ENCODE results near the gene RARRES1.

The RARRES1 gene

GRCh38 chr3:158770741-158771350 is 38.6 kb upstream of the RARRES1 start:
- no peaks in the 10 kb centered on the region for H3K4me1 Mint-ChIP-seq
- no peak overlapping the region for H3K4me3 Mint-ChIP-seq
- H3K27ac Mint-ChIP-seq: no peak overlapping the region
- peaks cover 5% of the 10 kb centered on the region for H3K36me3 Mint-ChIP-seq
- DNase-seq (ENCODE audit: low spot score in 2 of 2): no peak
- no peaks in the 10 kb centered on the region for H3K9me3 Mint-ChIP-seq
- peaks cover 2% of the 10 kb centered on the region for H3K27me3 Mint-ChIP-seq
- ATAC-seq (ENCODE audit: low read depth): no peak

GRCh38 chr3:158769952-158770740 is 37.9 kb upstream of the RARRES1 start:
- ATAC-seq (ENCODE audit: low read depth) (no peak), DNase-seq (ENCODE audit: low spot score in 2 of 2) (no peak)
- no peak overlapping the region for H3K4me3 Mint-ChIP-seq
- H3K36me3 Mint-ChIP-seq: peaks cover 5% of the 10 kb centered on the region
- no peaks in the 10 kb centered on the region for H3K4me1 Mint-ChIP-seq
- H3K9me3 Mint-ChIP-seq: no peaks in the 10 kb centered on the region
- no peak overlapping the region for H3K27ac Mint-ChIP-seq
- H3K27me3 Mint-ChIP-seq: peaks cover 2% of the 10 kb centered on the region

- Mint-ChIP-seq H3K27ac (no peak overlapping the region), H3K9me3 (no peaks in the 10 kb centered on the region), H3K4me3 (no peak overlapping the region), H3K4me1 (no peaks in the 10 kb centered on the region), H3K27me3 (peaks cover 2% of the 10 kb centered on the region), H3K36me3 (peaks cover 5% of the 10 kb centered on the region)
- DNase-seq (ENCODE audit: low spot score in 2 of 2): no peak
- no peak for ATAC-seq (ENCODE audit: low read depth)
These were observed 37.3 kb upstream of the RARRES1 start for GRCh38 chr3:158769549-158769948.

GRCh38 chr3:158768881-158769543 is 36.8 kb upstream of the RARRES1 start:
- Mint-ChIP-seq H3K36me3 (peaks cover 5% of the 10 kb centered on the region), H3K27me3 (peaks cover 2% of the 10 kb centered on the region), H3K27ac (no peak overlapping the region), H3K4me1 (no peaks in the 10 kb centered on the region), H3K4me3 (no peak overlapping the region), H3K9me3 (no peaks in the 10 kb centered on the region)
- ATAC-seq (ENCODE audit: low read depth): no peak
- DNase-seq (ENCODE audit: low spot score in 2 of 2): no peak

GRCh38 chr3:158768361-158768787 is 36.1 kb upstream of the RARRES1 start:
- DNase-seq (ENCODE audit: low spot score in 2 of 2): no peak
- Mint-ChIP-seq H3K27me3 (peaks cover 2% of the 10 kb centered on the region), H3K4me3 (no peak overlapping the region), H3K27ac (no peak overlapping the region), H3K4me1 (no peaks in the 10 kb centered on the region), H3K9me3 (no peaks in the 10 kb centered on the region), H3K36me3 (peaks cover 5% of the 10 kb centered on the region)
- ATAC-seq (ENCODE audit: low read depth): no peak

DNA sequence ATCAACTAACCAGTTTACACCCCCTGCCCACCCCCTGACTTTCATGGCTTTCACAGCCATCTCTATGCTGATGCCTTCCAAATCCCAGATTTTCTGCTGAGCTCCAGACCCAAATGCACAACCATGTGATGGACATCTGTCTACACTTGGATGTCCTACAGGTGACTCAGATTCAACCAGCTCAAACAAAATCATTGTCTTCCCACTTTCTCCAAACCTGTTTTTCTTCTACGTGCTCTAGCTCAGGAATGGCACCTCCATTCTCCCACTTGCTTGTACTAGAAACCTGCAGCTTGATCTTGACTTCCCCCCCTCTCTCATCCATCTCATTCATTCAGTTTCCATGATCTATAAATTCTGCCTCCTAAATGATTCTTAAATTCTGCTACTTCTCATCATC is 34.1 kb upstream of the RARRES1 start:
- ATAC-seq (ENCODE audit: low read depth) (no peak), DNase-seq (ENCODE audit: low spot score in 2 of 2) (no peak)
- no peak overlapping the region for H3K27ac Mint-ChIP-seq
- H3K4me3 Mint-ChIP-seq: no peak overlapping the region
- no peaks in the 10 kb centered on the region for H3K4me1 Mint-ChIP-seq
- peaks cover 2% of the 10 kb centered on the region for H3K27me3 Mint-ChIP-seq
- H3K9me3 Mint-ChIP-seq: no peaks in the 10 kb centered on the region
- H3K36me3 Mint-ChIP-seq: peaks cover 5% of the 10 kb centered on the region

DNA sequence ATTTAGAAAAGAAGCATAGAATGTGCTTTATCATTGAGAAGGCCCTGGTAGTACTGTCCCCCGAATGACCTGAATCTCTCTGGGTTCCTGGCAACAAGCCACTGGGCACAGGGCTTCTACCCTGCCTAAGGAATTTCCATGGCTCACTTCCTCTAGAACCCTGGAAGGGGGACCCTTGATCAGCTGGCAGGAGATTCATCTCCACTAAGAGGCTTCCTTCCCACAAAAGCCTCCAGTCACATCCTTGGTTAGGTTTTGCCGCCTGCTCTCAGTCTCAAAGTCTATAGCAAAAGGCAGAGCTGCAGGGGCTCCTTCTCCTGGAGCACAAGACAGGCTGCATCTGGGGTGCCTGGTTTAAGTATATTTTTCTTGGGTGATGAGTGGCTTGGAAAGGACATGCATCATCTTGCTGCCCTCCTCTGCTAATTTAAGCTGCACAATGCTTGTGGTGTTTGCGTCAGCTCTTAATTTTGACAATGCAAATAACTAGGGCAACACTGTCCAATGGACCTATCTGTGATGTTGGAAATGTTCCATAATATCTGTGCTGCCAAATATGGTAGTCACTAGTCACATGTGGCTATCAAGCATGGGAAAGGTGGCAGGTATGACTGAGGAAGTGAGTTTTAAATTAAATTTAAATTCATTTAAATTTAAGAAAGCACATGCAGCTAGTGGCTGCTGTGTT is 33.4 kb upstream of the RARRES1 start:
- Mint-ChIP-seq H3K27me3 (peaks cover 2% of the 10 kb centered on the region), H3K27ac (no peak overlapping the region), H3K4me3 (no peak overlapping the region), H3K9me3 (no peaks in the 10 kb centered on the region), H3K4me1 (no peaks in the 10 kb centered on the region), H3K36me3 (peaks cover 5% of the 10 kb centered on the region)
- DNase-seq (ENCODE audit: low spot score in 2 of 2) (no peak), ATAC-seq (ENCODE audit: low read depth) (no peak)

- Mint-ChIP-seq H3K36me3 (peaks cover 7% of the 10 kb centered on the region), H3K27ac (no peak overlapping the region)
These were observed 31.2 kb upstream of the RARRES1 start for GRCh38 chr3:158763421-158763820.

DNA sequence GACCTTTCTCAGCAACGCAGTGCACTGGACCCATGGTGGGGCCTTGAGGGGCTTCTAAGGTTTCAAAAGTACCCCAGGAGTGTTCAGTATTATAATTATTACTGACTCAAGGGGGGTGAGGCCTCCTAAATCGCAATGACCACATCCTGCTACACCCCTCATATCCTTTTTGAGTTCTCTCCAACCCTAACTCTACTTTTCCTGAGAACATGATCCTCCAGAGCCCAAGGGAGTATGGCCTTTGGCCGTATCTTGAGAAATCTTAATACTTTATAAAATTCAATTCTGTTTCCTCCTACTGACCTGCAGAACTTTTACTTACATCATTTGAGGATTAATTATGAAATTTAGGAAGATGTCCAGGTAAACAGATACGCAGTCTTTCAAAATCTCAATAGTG is 30.4 kb upstream of the RARRES1 start:
- Mint-ChIP-seq H3K27ac (no peak overlapping the region), H3K4me1 (no peaks in the 10 kb centered on the region), H3K36me3 (peaks cover 7% of the 10 kb centered on the region), H3K9me3 (no peaks in the 10 kb centered on the region), H3K27me3 (peaks cover 2% of the 10 kb centered on the region), H3K4me3 (no peak overlapping the region)
- no peak for DNase-seq (ENCODE audit: low spot score in 2 of 2)
- no peak for ATAC-seq (ENCODE audit: low read depth)

More at GRCh38 chr3:158763421-158763820, 31.2 kb upstream of the RARRES1 start:
- Mint-ChIP-seq H3K27me3 (peaks cover 2% of the 10 kb centered on the region), H3K9me3 (no peaks in the 10 kb centered on the region), H3K4me1 (no peaks in the 10 kb centered on the region), H3K4me3 (no peak overlapping the region)
- no peak for DNase-seq (ENCODE audit: low spot score in 2 of 2)
- no peak for ATAC-seq (ENCODE audit: low read depth)

DNA sequence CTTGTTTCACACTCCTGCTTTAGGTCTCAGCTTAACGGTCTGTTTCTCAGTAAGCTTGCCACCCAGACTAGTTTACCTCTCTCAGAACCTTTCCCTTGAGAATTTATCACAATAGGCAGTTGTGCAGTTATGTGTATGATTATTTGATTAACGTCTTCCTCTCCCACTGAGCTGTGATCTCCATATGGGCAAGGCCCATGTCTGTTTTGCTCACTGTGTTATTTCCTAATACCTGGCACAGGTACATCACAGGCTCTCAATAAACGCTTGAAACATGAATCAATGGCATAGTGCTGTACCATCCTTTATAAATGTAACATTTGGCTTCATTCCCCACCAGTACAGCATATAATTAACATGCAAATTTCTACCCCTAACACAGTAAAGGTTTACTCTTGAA is 29.1 kb upstream of the RARRES1 start:
- H3K27me3 Mint-ChIP-seq: no peaks in the 10 kb centered on the region
- H3K4me1 Mint-ChIP-seq: no peaks in the 10 kb centered on the region
- no peak for ATAC-seq (ENCODE audit: low read depth)
- H3K4me3 Mint-ChIP-seq: no peak overlapping the region
- H3K36me3 Mint-ChIP-seq: peaks cover 2% of the 10 kb centered on the region
- no peak for DNase-seq (ENCODE audit: low spot score in 2 of 2)
- no peaks in the 10 kb centered on the region for H3K9me3 Mint-ChIP-seq
- H3K27ac Mint-ChIP-seq: no peak overlapping the region

DNA sequence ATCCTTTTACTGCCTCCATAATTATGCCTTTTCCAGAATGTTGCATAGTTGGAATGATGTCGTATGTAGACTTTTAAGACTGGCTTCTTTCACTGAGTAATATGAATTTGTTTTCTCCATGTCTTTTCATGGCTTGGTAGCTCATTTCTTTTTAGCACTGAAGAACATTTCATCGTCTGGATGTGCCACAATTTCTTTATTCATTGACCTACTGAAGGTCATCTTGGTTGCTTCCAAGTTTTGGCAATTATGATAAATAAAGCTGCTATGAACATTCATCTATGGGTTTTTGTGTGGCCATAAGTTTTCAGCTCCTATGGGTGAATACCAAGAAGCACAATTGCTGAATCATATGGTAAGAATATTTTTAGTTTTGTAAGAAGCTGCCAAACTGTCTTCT is 23.2 kb upstream of the RARRES1 start:
- no peak overlapping the region for H3K4me3 Mint-ChIP-seq
- no peak overlapping the region for H3K27ac Mint-ChIP-seq
- no peaks in the 10 kb centered on the region for H3K9me3 Mint-ChIP-seq
- no peaks in the 10 kb centered on the region for H3K4me1 Mint-ChIP-seq
- ATAC-seq (ENCODE audit: low read depth) (no peak), DNase-seq (ENCODE audit: low spot score in 2 of 2) (no peak)
- H3K27me3 Mint-ChIP-seq: no peaks in the 10 kb centered on the region
- H3K36me3 Mint-ChIP-seq: peaks cover 2% of the 10 kb centered on the region

DNA sequence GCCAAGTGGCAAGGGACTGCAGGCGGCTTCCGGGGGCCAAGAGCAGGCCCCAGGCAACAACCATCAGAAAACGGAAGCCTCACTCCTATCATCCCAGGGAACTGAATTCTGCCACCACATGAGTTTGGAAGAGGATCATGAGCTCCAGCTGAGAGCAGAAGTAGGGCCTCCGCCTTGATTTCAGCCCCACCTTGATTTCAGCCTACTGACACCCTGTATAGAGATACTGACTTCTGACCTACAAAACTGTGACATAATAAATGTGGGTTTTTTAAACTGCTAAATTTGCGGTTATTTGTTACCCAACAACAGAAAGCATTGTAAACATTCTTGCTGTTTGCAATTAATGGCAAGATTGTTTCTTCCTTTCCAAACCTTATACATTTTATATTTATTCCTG is 21.6 kb upstream of the RARRES1 start:
- Mint-ChIP-seq H3K27me3 (no peaks in the 10 kb centered on the region), H3K4me3 (no peak overlapping the region), H3K4me1 (no peaks in the 10 kb centered on the region), H3K9me3 (no peaks in the 10 kb centered on the region), H3K36me3 (peaks cover 2% of the 10 kb centered on the region), H3K27ac (no peak overlapping the region)
- DNase-seq (ENCODE audit: low spot score in 2 of 2): no peak
- ATAC-seq (ENCODE audit: low read depth): no peak

DNA sequence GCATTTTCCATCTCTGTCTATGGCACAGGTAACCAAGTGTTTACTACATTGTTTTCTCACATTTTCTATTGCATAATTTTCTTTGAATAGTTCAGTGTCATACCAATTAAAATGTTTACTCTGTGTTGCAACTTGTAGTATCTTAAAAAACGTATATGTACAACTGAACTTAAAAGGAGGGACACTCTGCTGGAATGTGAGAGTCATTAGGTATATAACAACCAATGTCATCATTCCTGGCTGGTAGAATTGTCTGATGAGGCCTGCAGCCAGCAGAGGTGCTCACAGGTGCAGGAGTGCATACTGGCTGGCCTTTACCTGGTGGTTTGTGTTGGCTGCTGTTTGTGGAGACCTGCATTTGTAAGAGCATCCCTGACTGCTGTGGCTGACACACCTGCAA is 19.1 kb upstream of the RARRES1 start:
- H3K4me3 Mint-ChIP-seq: no peak overlapping the region
- DNase-seq (ENCODE audit: low spot score in 2 of 2) (no peak), ATAC-seq (ENCODE audit: low read depth) (no peak)
- H3K36me3 Mint-ChIP-seq: peaks cover 3% of the 10 kb centered on the region
- H3K9me3 Mint-ChIP-seq: no peaks in the 10 kb centered on the region
- no peaks in the 10 kb centered on the region for H3K4me1 Mint-ChIP-seq
- H3K27me3 Mint-ChIP-seq: no peaks in the 10 kb centered on the region
- H3K27ac Mint-ChIP-seq: no peak overlapping the region

DNA sequence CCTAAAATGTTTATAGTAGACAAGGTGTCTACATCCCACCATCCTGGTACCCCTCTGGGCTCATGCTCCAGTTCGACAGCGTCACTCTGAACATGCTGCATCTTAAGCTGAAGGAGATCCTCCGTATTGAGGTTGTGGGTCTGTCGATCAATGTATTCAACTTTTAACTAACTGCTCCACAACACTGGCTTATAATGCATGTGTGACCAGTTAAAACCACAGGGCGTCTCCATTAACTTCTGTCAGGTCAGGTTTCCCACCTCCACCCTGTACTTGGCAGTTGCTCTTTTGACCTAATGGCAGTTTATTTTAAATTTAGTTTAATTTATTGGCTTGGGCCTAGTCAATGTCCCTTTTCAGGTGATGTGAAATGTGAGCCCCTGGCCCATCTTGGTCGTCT is 17.8 kb upstream of the RARRES1 start:
- no peaks in the 10 kb centered on the region for H3K27me3 Mint-ChIP-seq
- no peak for DNase-seq (ENCODE audit: low spot score in 2 of 2)
- peaks cover 3% of the 10 kb centered on the region for H3K36me3 Mint-ChIP-seq
- no peaks in the 10 kb centered on the region for H3K9me3 Mint-ChIP-seq
- no peak overlapping the region for H3K4me3 Mint-ChIP-seq
- ATAC-seq (ENCODE audit: low read depth): no peak
- no peak overlapping the region for H3K27ac Mint-ChIP-seq
- H3K4me1 Mint-ChIP-seq: no peaks in the 10 kb centered on the region

Data from memory B cell (primary cell).